Stimulated activated CD8-positive, alpha-beta memory T cell treated with anti-CD3 and anti-CD28 coated beads, Interleukin-2, amount 100 ng/mL, for 48 hours (primary cell): ENCODE measurements around the gene NTM.

Experiments used
- DNase-seq, 2 donors: peaks; one replicate each; pipeline ENCODE4 v3.0.0-alpha.2; 2020; ENCODE audit warnings: low read depth in 2 of 2

Gene NTM

DNA sequence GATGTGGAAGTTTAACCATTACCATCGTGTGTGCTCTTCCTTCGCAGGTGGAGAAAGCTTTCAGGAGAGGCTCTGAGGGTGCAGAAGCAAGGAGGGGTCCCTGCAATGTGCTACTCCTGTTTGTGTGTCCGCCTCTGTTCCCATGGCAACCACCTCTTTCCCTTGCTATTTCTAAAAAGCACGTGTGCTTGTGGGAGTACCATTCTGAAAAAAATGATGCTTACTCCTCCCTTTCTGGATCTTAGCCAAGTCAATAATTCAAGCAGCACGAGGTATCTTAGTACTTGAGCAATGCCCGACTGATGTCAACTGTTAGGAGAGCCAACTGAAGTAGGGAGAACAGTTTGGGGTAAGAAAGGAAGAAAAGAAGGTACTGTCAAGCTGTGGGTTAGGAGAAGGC lies 628.7 kb downstream of the NTM start:
- DNase-seq, result no peak

DNA sequence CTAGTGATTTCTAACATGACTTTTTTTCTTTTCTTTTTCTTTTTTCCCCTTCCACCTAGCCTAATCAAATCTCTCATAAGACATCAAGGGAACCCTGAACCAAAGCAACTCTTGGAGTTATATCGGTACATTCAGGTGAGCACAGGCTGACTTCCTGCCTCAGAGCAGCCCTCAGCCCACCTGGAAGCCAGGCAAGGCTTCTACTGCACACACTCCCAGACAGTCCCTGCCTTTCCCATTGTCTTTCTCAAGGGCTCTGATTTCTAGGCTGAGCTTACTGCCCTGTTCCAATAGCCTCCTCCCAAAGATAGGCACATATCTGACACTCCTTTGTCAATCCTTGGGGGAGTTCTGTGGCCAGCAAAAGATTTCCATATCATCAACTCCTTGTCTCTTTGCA lies 629.5 kb downstream of the NTM start:
- no peak for DNase-seq

DNA sequence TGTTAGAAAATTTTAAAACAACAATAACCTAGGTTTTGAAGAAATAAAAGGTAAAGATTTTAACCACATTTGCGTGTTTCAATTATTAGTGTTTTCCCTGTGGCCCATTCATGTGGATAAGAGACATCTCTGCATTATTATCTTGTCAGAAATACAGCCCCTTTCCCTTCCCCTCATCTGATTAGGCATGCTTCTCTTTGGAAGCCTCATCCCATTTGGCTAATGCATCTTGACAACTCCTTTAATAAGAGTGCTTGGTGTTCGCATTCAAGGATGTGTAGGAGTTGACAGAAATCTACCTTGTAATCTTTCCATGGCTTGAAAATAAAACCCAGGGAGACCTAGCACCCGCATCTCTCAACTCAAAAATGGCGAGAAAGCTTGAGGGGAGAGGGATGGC lies 635.5 kb downstream of the NTM start:
- DNase-seq, result no peak

DNA sequence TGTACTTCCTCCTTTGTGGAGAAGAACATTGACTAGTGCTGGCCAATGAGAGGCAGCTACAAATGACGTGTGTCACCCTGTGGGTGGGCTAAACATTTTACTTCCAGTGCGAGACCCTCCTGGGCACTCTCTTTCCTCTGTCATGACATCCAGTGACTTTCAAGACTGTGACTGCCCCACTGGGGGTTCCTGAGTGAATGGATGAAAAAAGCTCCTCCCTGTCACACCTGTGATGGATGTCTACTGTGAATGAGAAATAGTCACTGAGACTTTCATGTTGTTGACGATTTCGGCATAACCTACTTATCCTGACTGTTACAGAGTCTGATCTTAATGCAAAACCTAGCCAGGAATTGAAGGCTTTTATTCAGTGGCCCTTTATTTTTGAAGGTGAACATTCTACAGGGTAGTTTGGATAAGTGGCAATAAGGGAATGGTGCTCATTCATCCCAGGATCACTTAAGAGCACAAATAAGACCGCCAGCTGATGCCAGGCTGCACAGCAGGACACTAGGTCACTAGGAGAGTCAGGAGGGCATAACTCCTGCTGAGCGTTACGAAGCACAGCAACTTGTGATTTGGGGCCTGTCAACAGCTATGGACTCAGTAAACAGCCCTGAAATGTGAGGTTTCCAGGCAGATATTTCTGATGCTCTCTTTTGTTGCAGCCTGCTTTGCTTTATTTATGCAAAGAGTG lies 636.6 kb downstream of the NTM start:
- DNase-seq, result no peak

DNA sequence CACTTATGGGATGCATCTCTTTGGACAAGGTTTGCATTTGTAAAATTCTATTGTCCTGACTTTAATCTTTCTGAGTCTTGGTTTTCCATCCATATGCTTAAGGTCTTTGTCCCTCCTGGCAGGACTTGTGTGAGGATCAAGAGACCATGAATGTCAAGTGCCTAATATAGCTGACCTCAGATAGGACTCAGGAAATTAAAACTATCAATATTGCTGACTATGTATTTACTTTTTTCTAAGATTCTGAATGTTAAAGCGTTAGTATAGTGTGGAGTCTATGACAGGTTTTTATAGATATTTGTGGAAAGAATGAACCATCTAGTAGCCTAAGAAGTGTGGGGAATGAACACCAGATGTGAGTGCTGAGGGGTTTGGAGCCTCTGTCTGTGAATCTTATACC lies 637.8 kb downstream of the NTM start:
- no peak for DNase-seq

DNA sequence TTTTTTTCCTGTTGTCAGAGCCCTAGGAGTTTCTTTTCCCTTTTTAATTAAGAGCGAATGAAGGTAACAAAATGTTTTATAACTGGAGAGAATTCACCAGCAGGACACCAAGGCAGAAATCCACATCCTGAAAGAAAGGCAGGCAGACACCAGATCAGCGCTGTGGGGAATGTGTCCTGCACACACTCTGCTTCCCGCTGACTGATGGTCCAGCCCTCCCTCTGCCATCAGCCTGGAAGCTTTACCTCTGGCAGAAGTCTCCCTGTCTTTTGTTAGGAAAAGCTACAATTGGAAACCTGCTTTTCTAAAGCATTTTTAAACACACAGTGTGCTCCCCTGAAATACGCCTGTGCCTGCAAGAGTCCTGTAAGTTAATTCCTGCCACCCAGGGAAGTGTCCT lies 638.5 kb downstream of the NTM start:
- DNase-seq, result no peak

DNA sequence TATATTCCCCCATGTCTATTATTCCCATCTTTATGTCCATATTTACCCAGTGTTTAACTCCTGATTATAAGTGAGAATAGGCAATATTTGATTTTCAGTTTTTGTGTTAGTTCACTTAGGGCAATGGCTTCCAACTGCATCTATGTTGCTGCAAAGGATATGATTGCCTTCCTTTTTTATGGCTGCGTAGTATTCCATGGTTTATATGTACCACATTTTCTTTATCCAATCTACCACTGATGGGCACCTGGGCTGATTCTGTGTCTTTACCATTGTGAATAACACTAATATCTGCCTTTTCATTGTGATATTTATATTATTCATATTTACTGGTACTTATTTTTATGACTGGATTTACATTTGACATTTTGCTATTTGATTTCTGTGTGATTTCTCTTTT lies 649.6 kb downstream of the NTM start:
- no peak for DNase-seq

DNA sequence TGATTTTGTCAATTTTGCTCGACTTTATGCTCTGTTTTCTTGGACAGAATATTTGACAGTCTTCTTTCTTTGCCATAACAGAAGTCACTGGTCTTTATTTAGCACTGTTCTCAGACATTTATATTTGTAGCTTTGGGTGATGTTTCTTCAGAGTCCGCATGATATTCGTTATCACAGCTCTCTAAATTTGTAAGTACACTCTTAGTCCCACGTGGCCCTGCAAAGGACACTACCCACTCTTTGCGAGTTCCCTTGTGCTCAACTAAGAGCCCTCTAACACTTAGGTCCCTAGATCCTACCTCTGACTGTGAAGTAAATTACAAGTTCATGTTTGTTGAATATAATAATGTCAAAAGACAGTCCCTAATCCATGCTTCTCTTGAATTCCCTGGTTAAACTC lies 651.9 kb downstream of the NTM start:
- no peak for DNase-seq

DNA sequence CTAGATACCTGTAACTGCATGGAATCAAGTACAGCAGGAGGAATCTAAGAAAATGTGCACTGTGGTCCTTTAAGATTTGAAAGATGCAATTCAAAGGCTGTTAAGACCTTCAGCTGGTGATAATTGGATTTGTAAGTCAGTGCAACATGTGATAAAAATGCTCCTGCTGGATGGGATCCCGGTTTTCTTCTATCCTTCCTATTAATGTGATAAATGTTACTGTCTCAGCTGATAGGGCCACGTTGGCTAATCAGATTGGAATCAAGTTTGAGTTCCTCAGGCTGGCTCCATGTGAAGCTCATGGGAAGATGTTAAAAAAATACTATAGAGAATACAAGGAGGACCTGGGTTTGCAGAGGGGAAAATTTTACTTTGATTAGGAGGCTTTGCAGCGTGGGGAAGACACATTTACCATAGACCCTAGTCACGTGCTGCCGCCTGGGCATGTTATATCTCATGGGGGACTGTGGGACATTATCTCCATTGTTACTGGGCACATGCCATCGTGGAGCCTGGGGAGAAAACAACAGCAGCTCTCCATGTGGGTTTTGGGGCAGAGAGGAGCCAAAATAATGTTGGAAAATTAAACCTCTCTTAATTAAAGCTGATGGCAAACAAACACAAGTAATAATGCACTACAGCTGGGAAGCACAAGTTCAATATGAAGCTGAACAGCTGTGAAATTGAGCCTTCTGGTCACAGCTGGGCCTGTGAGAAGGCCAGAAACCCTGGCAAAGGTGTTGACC lies 652.5 kb downstream of the NTM start:
- DNase-seq, result no peak

DNA sequence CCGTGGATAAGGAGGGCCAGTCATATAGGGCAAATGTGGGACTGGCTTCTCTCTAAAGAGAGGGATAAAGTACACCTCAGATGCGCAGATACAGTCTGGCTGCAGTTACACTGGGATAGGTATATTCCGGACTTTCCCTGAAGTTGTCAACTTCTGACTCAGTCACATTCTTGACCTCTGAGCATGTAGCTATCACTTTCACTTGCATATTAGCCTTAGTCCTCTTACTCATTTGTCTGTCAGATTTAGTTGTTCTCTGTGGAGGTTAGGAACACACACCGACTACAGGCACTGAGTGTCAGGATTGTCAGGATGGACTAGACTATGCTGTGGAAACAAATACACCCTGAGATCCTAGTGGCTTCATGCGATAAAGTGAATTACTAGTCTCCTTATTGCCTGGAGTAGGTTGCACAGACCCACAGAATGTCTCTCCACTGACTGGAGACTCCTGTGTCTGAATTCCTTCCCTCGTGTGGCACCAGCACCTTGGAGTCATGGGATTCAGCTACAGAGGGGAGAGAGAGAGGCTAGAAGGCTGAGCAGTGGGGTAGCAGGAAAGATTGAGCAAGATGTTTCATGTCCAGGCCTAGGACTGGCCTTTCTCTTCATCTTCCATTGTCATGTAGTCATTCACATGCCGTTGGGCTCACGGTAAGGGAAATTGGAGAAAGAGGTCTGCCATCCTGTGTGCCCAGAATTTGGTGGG lies 654.3 kb downstream of the NTM start:
- no peak for DNase-seq

DNA sequence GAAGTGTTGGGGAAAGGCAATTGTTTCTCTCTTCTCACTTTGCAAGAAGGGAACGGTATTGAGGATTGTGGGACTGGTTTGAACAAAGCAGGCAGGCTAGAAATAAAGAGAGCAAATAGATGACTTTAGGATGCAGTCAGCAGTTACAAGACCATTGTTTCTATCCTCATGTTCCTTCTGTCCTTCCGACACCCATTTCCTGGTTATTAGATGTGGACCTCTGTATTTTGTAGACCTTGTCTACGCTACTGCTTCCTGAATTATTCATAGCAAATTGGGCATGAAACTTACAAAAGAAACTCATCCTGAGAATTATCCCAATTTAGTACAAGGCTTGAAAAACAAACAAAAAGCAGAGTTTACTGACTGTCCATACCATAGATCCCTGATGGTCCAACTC lies 656.3 kb downstream of the NTM start:
- no peak for DNase-seq

DNA sequence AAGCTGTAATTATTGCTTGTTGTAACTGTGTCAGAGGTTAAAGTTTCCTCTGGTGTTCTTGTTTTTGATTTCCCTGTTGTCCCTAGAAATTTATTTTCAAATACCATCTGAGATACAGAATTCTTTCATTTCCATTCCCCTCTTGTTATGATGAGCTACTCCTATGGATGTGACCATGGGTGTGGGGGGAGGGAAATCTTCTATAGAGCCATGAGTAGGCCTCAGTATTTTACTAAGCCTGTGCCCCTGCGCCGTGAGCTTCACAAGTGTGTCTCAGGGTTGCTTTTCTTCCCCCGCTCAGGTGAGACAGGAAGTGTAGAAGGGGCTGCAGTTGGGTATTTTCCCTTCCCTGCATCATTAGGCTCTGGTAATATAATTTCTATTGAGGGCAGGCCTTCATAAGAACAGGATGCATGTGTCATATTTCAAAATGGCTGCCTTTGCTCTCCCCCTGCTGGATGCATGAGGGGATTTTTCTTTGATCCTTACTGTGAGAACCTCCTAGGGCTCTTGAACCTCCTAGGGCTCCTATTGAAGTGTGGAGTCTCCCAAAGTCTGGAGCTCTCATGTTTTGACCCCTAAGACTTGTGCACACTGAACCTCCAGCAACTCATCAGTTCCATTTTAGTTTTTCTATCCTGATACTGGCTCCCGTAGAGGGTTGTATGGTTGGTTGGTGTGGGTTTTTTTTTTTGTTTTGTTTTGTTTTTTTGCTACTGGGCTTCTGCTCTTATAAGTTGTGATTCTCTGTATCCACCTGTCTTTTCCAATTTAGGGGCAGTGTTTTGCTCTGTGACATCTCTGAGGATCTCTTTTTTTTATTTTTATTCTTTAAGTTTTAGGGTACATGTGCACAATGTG lies 658.2 kb downstream of the NTM start:
- no peak for DNase-seq

DNA sequence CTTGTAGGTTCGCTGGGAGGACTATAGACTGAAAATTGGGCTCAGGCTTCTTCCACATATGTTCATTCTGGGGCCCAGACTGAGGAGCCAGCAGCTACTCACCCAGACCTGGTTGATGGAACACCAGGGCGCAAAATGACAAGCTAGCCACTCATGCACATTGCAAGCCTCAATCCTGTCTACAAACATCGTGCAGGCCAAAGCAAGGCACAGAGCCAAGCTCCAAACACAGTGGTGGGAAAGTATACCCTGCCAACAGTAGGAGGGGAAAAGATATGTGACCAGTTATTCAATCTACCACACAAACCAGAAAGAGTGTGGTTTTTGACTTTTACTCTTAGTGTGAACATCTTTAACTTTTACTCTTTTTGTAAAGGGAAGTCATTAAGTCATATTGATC lies 660.5 kb downstream of the NTM start:
- no peak for DNase-seq

DNA sequence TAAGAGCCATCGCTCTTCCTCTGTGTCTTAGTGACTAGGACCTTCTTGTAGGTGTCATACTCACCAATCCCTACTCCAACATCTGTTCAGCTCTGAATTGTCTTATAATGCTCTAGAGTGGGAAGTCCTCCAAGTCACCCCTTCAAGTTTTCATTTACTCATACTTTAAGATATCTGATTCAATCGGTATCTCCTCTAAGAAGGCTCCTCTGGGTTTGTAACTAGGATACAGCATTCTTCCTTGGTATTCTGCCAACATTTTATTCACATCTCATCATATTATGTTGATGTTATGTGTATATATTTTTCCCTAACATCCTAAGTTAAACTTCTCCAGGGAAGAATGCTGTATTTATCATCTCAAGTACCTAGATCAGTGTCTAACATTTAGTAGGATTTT lies 662.1 kb downstream of the NTM start:
- DNase-seq, result no peak

DNA sequence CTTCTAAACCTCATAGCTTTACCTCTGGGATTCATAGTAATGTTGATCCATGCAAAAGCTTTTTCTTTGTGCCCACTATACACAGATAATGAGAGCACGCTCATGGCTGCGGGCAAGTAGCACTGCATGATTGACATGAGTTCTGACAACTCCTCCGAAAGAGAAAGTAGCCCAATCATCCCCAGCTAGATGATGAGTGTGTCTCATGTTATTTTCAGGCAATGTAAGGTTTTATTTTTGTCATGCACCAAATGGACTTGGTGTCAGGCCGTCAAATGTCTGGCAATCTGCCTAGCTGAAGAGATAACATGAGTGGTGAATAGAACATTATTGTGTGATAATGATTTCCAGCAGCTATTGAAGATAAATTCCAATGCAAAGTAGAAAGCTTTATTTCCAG lies 662.6 kb downstream of the NTM start:
- DNase-seq, result no peak

DNA sequence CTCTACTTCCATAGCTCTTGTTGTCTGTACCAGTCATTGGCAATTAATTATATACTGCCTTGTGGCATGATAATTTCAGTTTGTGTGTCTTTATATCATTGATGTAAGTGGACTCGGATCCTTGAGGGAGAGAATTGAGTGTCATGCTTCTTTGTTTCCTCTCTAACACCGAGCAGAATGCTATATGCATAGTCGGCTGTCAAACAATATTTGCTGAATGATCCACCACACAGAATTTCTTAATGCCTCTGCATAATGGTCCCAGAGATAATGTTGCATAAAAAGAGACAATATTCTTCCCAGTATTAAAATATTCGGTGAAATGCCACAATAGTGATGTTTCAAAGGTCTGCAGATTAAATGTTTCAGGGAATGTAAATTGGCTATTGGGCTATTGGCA lies 664.8 kb downstream of the NTM start:
- DNase-seq, result no peak

DNA sequence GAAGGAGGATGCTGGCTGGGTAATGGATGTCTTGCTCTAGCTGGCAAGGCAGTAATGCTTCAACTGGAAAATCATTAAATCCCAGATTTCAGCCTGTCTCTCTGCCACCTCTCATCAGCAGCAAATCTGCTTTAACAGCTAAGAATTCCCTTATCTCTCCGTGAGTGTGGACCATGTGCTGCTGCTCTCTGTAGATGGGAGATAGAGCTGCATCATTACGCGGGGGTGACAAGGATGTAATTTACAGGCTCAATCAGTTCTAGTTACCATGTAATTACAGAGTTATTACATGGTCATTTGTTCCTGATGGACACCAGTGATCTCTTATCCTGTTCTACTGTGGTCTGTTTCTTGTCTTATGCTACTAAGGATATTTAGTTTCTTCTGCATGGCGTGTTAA lies 665.4 kb downstream of the NTM start:
- no peak for DNase-seq

DNA sequence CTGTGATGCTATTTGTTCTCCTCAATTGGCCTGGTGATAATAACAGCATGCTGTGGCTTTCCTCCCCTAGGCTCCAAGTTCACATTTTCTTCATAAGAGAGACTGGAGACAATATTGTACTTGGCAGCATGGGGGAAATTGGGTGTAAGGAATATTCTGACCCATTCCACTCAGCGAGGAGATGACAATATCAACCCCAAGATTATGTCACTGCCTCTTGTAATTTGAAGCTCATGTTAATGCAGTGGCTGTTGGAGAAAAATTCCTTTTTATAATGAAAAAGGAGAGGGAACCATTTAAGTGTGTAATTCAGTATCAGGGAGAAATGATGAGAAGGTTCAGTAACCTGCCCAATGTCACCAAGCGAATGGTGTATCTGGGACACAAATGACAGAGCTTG lies 665.8 kb downstream of the NTM start:
- DNase-seq, result no peak

DNA sequence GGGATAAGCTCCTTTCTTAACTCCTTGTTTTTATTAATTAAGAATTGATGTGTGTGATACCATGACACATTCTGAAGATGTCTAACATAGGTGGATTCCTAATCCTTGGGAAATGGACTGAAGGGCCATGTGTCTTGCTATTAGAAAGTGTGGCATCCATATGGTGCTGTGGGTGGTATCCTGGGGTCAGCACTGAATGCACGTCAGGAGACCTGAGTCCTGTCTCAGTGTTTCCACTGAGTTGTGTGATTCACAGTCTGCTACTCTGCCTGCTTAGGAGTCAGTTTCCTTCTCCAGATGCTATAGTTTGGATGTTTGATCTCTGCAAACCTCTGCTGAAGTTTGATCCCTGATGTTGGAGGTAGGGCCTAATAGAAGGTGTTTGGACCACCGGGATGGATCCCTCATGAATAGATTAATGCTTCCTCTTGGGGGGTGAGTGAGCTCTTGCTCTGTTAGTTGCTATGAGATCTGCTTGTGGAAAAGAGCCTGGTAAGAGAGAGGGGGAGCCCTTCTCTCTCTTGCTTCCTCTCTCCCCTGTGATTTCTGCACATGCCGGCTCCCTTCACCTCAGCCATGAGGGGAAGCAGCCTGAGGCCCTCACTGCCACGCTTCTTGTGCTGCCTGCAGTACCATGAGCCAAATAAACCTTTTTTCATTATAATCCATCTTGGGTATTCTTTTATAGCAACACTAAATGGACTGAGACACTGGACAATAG lies 666.5 kb downstream of the NTM start:
- no peak for DNase-seq

DNA sequence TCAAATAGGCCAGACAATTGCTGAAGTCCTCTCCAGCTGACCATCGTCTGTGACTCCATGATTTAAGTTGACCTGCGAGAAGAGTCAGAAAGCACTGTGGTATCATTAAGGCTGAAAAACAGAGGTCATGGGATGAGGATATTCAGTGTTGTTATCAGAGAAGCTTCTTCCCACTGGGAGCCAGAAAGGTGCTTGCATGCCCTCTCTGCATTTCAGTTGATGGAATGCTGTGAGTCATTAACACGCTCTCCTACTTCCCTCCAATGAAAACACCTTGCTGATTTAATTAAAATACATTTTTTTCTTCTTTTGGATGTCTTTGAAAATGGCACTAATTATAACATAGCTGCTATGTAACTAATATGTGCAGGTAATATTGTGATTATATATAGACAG lies 667.0 kb downstream of the NTM start:
- no peak for DNase-seq

DNA sequence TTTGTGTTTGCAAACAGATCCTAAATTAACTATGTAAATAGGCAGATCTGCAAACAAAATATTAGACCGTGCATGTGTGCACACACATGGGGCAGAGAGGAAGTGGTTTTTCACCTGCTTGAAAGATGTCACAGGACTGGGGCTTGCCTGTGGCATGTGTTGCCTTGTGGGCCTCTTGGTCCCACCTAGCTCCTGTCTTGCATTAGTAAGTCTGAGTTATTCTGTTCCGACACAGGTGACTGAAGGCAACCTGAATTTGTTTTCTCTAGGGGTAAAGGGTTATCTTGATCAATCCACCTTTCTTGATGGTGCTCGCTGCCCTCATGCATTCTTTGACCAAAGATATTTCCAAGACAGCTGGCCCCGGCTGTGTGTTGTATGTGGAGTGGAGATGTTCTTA lies 667.5 kb downstream of the NTM start:
- no peak for DNase-seq

DNA sequence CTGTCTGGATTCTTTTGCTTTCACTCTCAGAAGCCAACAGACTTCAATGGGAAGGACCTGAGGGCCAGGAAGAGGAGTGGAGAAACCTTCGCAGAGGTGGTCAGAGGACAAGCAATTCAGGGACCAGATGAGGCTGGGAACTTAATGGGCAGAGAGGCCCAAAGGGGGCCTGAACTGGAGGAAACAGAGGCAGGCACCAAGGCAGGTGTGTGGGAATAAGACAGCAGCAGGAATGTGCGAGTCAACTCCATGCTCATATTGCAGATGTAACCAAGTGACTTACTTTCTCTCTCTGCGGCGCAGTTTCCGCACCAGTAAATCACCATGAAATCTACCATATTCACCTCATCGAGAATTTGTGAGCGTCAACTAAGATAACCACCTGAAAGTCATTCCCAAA lies 669.1 kb downstream of the NTM start:
- no peak for DNase-seq
